Measurements from ENCODE around the gene KRTAP4-2. TPM values are rescaled to one million over a fixed set of nuclear protein-coding genes. Genes with fewer than 3 reads are reported as not detected.
"Not testable (repeated sequence)": the region's sequence is repeated elsewhere in the genome, so short reads cannot be mapped to it uniquely, and the experiment has no call there.

Gene KRTAP4-2
- polyA plus RNA-seq, 1 of the 3 experiments (the other 2 are of a cell fraction) = not detected

DNA sequence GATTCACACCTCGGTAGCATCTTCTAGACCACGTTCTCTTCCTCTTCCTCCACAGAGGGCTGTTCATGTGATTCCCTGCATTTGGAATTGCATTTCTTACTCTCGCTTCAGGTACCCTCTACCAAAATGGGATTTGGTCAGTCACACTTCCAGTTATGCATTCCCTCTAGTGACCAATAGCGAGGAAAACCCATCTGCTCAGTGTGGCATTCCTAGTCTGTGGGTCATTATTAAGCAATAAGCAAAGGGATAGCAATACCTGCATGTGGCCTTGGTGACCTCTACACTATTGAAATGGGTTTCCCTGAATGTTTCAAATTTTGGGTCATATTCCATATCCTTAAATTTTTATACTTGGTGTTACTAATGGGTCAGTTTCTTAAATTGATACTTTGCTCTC lies 28.0 kb downstream of the KRTAP4-2 start (continued):
- TF ChIP-seq ZBTB33 (IDR thresholded peaks at IDR 0.05; ENCODE audit: borderline replicate concordance, low read depth) (no peak), RAD21 (IDR thresholded peaks at IDR 0.05; ENCODE audit: low read length) (no peak), SIN3A (IDR thresholded peaks at IDR 0.05; ENCODE audit: borderline replicate concordance, low read depth, low read length) (no peak), GABPA (IDR thresholded peaks at IDR 0.05; ENCODE audit: low read depth) (no peak)
- TF ChIP-seq, protein P1, sequence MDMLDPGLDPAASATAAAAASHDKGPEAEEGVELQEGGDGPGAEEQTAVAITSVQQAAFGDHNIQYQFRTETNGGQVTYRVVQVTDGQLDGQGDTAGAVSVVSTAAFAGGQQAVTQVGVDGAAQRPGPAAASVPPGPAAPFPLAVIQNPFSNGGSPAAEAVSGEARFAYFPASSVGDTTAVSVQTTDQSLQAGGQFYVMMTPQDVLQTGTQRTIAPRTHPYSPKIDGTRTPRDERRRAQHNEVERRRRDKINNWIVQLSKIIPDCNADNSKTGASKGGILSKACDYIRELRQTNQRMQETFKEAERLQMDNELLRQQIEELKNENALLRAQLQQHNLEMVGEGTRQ (IDR thresholded peaks at IDR 0.05; ENCODE audit: borderline replicate concordance, low read depth, low read length) = no peak

DNA sequence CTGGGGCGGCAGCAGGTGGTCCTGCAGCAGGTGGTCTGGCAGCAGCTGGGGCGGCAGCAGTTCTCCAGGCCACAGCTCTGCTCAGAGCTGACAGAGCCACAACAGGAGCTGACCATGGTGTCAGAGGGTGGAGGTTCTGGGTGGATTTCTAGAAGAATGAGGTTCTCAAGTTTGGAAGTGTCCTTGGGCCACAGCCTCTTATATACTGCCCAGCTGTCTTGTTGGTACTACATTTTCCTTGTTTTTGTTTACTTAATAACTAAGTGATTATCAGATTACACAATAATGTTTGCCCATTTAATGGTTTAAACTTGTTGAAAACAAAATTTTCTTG lies 28.4 kb downstream of the KRTAP4-2 start, which contains the start of gene KRTAP4-5:
Gene KRTAP4-5, minus strand, starts transcription at position 174 of the 334 bp plus-strand sequence. Its CDS starts 58 bp downstream, at position 116.
- no peaks in the 10 kb centered on the region for H3K9me2 ChIP-seq
- no peaks in the 10 kb centered on the region for H3K4me1 ChIP-seq (ENCODE audit: control insufficient read depth in 1 of 2, insufficient read depth in 2 of 2, low read depth in 1 of 2, low read length in 1 of 2)
- H3K9ac ChIP-seq = no peak within 1 kb of the TSS
- no peak within 1 kb of the TSS for H3K4me3 ChIP-seq (ENCODE audit: low read depth in 2 of 2, low read length in 1 of 2)
- H3K4me2 ChIP-seq = no peak within 1 kb of the TSS
- H2AFZ ChIP-seq (ENCODE audit: low read depth) = no peak within 1 kb of the TSS
- DNase-seq = no peak
- ChIA-PET CTCF (no interaction called here), POLR2A (no interaction called here)
- H3K27me3 ChIP-seq (ENCODE audit: insufficient read depth) = 0 out of 2 replicates have a peak, but pooled peaks cover 4% of the 10 kb centered on the region
- H3K27ac ChIP-seq (ENCODE audit: low read depth in 2 of 2, low read length in 1 of 2) = no peak within 1 kb of the TSS
- WGBS (ENCODE audit: low lambda C conversion rate) = 0% methylated on average over 1 of the region's 2 CpGs
- no peaks in the 10 kb centered on the region for H3K79me2 ChIP-seq (ENCODE audit: insufficient read depth)
- no peaks in the 10 kb centered on the region for H3F3A ChIP-seq (replicated peaks; ENCODE audit: insufficient read depth)
- no peaks in the 10 kb centered on the region for H3K9me3 ChIP-seq
- H3K36me3 ChIP-seq (replicated peaks in 1 of 2; ENCODE audit: control insufficient read depth in 1 of 2, insufficient read depth in 2 of 2, low read length in 1 of 2) = no peaks in the 10 kb centered on the region
- TF ChIP-seq, protein P2, sequence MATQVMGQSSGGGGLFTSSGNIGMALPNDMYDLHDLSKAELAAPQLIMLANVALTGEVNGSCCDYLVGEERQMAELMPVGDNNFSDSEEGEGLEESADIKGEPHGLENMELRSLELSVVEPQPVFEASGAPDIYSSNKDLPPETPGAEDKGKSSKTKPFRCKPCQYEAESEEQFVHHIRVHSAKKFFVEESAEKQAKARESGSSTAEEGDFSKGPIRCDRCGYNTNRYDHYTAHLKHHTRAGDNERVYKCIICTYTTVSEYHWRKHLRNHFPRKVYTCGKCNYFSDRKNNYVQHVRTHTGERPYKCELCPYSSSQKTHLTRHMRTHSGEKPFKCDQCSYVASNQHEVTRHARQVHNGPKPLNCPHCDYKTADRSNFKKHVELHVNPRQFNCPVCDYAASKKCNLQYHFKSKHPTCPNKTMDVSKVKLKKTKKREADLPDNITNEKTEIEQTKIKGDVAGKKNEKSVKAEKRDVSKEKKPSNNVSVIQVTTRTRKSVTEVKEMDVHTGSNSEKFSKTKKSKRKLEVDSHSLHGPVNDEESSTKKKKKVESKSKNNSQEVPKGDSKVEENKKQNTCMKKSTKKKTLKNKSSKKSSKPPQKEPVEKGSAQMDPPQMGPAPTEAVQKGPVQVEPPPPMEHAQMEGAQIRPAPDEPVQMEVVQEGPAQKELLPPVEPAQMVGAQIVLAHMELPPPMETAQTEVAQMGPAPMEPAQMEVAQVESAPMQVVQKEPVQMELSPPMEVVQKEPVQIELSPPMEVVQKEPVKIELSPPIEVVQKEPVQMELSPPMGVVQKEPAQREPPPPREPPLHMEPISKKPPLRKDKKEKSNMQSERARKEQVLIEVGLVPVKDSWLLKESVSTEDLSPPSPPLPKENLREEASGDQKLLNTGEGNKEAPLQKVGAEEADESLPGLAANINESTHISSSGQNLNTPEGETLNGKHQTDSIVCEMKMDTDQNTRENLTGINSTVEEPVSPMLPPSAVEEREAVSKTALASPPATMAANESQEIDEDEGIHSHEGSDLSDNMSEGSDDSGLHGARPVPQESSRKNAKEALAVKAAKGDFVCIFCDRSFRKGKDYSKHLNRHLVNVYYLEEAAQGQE (IDR thresholded peaks at IDR 0.05; ENCODE audit: low read depth, low read length) = peak; percentile 45; the same call in 1 of the 2 replicates
- no peak for TF ChIP-seq SIN3A (IDR thresholded peaks at IDR 0.05; ENCODE audit: borderline replicate concordance, low read depth, low read length)
- H4K20me1 ChIP-seq (ENCODE audit: insufficient read depth) = no peaks in the 10 kb centered on the region

DNA sequence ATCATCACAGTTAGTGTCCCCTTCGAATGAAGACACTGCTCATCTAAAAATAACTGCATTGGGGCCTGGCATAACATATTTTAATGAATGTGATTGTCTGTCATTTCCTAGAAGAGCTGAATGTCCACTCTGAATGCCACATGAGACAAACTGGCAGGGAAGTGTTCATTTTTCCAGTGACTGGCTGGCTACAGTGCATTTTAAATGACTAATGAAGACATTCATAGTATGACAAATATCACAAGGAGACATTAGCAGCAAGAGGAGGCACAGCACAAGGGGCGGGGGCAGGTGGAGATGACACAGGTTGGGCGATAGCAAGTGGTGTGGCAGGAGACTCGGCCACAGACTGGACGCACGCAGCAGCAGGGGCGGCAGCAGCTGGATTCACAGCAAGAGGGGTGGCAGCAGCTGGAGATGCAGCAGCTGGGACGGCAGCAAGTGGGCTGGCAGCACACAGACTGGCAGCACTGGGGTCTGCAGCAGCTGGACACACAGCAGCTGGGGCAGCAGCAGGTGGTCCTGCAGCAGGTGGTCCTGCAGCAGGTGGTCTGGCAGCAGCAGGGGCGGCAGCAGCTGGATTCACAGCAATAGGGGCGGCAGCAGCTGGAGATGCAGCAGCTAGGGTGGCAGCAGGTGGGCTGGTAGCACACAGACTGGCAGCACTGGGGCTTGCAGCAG lies 28.9 kb downstream of the KRTAP4-2 start:
- H4K20me1 ChIP-seq (ENCODE audit: insufficient read depth); DNase-seq; H3K9ac ChIP-seq; H3K4me3 ChIP-seq (ENCODE audit: low read depth in 2 of 2, low read length in 1 of 2); H2AFZ ChIP-seq (ENCODE audit: low read depth); H3K36me3 ChIP-seq (replicated peaks in 1 of 2; ENCODE audit: control insufficient read depth in 1 of 2, insufficient read depth in 2 of 2, low read length in 1 of 2); H3K79me2 ChIP-seq (ENCODE audit: insufficient read depth); H3K9me2 ChIP-seq; H3K4me1 ChIP-seq (ENCODE audit: control insufficient read depth in 1 of 2, insufficient read depth in 2 of 2, low read depth in 1 of 2, low read length in 1 of 2); H3F3A ChIP-seq (replicated peaks; ENCODE audit: insufficient read depth); H3K27ac ChIP-seq (ENCODE audit: low read depth in 2 of 2, low read length in 1 of 2); POLR2A ChIA-PET; H3K9me3 ChIP-seq; H3K27me3 ChIP-seq (ENCODE audit: insufficient read depth); CTCF ChIA-PET; H3K4me2 ChIP-seq: not testable (repeated sequence)
- 6% methylated on average over 7 of the region's 10 CpGs for WGBS (ENCODE audit: low lambda C conversion rate)

Data from SK-N-SH (cell line).